ENCODE data around the gene PEX16. TPM values are rescaled to one million over a fixed set of nuclear protein-coding genes. Genes with fewer than 3 reads are reported as not detected.

The PEX16 gene
- total RNA-seq = 10 to 100 TPM; 56.3 to 62.0 TPM
- 37.1 TPM for polyA plus RNA-seq (2013, experiment 1 of 2)
- 39.5 TPM for polyA plus RNA-seq (2013, experiment 2 of 2)
- 24.2 to 73.0 (median 39.6) reads per million in 172 experiments for total RNA-seq

GRCh38 chr11:45917623-45918330 lies at the start of gene PEX16:
TSS of gene PEX16 (minus strand) at chr11:45917877. CDS start at chr11:45917811, 66 bp downstream.
- POLR2A ChIA-PET = interaction anchor here (0.7 to 3.6 kb wide), 17 partner anchors 9 to 1297 kb away, joined by 3 to 43 read pairs (median 3); partner anchors contain the start of genes AMBRA1, CRY2 and DDB2
- peaks cover 0 to 3% of the 10 kb centered on the region in 2 experiments for H3K9me3 ChIP-seq (ENCODE audit: control insufficient read depth in 1 of 2, insufficient read depth in 1 of 2, low read length in 2 of 2)
- CTCF ChIA-PET = interaction anchor here (1.0 to 1.3 kb wide), 3 partner anchors 9 to 75 kb away, joined by 3 to 6 read pairs (median 4); no protein-coding TSS in a partner anchor
- H3K4me3 ChIP-seq (ENCODE audit: low read length) = peak within 1 kb of the TSS; percentile 93
- ATAC-seq (ENCODE audit: poor library complexity) = peak; percentile 89
- peaks cover 37% of the 10 kb centered on the region for H3K36me3 ChIP-seq (ENCODE audit: insufficient read depth, low read length)
- Mint-ChIP-seq H3K27ac (peak within 1 kb of the TSS; percentile 94), H3K4me1 (ENCODE audit: low read depth) (peaks cover 54% of the 10 kb centered on the region), H3K36me3 (ENCODE audit: low read depth) (peaks cover 41% of the 10 kb centered on the region), H3K9me3 (no peaks in the 10 kb centered on the region), H3K4me3 (peak within 1 kb of the TSS; percentile 99), H3K27me3 (peaks cover 5% of the 10 kb centered on the region)
- TF ChIP-seq, protein P1, sequence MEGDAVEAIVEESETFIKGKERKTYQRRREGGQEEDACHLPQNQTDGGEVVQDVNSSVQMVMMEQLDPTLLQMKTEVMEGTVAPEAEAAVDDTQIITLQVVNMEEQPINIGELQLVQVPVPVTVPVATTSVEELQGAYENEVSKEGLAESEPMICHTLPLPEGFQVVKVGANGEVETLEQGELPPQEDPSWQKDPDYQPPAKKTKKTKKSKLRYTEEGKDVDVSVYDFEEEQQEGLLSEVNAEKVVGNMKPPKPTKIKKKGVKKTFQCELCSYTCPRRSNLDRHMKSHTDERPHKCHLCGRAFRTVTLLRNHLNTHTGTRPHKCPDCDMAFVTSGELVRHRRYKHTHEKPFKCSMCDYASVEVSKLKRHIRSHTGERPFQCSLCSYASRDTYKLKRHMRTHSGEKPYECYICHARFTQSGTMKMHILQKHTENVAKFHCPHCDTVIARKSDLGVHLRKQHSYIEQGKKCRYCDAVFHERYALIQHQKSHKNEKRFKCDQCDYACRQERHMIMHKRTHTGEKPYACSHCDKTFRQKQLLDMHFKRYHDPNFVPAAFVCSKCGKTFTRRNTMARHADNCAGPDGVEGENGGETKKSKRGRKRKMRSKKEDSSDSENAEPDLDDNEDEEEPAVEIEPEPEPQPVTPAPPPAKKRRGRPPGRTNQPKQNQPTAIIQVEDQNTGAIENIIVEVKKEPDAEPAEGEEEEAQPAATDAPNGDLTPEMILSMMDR (IDR thresholded peaks at IDR 0.05) = no peak
- intact Hi-C loops (cut with DNase I, micrococcal nuclease) = loop anchor here (1.0 to 10.0 kb wide), 8 partner anchors 17 to 785 kb away; partner anchors contain the start of genes AMBRA1 (in 1 of the 2), ARHGAP1 (in 1 of the 2), PHF21A (in 1 of the 2) and PRDM11 (in 1 of the 2)
- peak within 1 kb of the TSS; percentile 90 to 95 for H3K27ac ChIP-seq (ENCODE audit: low read depth in 1 of 2, low read length in 2 of 2)
- peaks cover 70% of the 10 kb centered on the region for H3K4me1 ChIP-seq (ENCODE audit: insufficient read depth, low read length)
- peaks cover 0 to 6% of the 10 kb centered on the region in 2 experiments for H3K27me3 ChIP-seq (ENCODE audit: control insufficient read depth in 1 of 2, insufficient read depth in 2 of 2, low read length in 2 of 2)
- peak; percentile 87 to 99 (median 94) for DNase-seq

DNA sequence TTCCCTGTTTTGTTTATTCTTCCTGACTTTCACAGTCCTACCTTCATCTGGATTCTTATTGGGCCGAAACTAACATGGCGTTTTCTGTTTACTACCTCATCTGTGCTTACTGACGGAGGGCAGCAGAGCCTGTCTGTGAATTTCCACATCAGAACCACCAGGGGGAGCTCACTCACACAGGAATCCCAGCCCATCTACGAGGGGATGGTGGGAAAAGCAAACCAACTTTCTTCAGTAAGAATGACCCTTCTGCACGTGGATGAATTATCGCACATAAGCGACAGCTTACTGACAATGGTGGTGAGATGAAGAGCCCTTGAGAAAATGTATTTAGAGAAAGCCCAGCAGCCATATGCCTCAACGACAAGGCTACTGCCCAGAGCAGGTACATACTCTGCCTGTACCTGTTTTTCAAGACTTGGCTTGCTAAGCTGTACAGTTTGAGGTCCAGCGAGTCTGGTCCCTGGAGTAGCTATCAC lies 47.3 kb upstream of the PEX16 start:
- H3K27me3 Mint-ChIP-seq = no peaks in the 10 kb centered on the region
- ChIA-PET POLR2A (interaction anchor here (0.6 to 1.6 kb wide), 6 partner anchors 42 to 349 kb away, joined by 3 to 7 read pairs (median 3); no protein-coding TSS in a partner anchor), CTCF (interaction anchor here (0.8 to 4.5 kb wide), 18 partner anchors 10 to 387 kb away, joined by 3 to 33 read pairs (median 4); no protein-coding TSS in a partner anchor)
- H3K27ac ChIP-seq (ENCODE audit: low read depth in 1 of 2, low read length in 2 of 2) = no peak overlapping the region
- H3K36me3 Mint-ChIP-seq (ENCODE audit: low read depth) = peaks cover 47% of the 10 kb centered on the region
- no peaks in the 10 kb centered on the region for H3K9me3 ChIP-seq (ENCODE audit: control insufficient read depth in 1 of 2, insufficient read depth in 1 of 2, low read length in 2 of 2)
- H3K9me3 Mint-ChIP-seq = no peaks in the 10 kb centered on the region
- H3K4me1 Mint-ChIP-seq (ENCODE audit: low read depth) = no peaks in the 10 kb centered on the region
- no peak overlapping the region for H3K4me3 ChIP-seq (ENCODE audit: low read length)
- peak; percentile 98 for ATAC-seq (ENCODE audit: poor library complexity)
- no peak overlapping the region for H3K27ac Mint-ChIP-seq
- H3K4me3 Mint-ChIP-seq = no peak overlapping the region
- peaks cover 48% of the 10 kb centered on the region for H3K36me3 ChIP-seq (ENCODE audit: insufficient read depth, low read length)
- intact Hi-C loops (cut with DNase I, micrococcal nuclease) = loop anchor here (1.0 to 5.0 kb wide), 5 partner anchors 42 to 572 kb away; partner anchors contain the start of gene PHF21A (in 1 of the 2)
- H3K4me1 ChIP-seq (ENCODE audit: insufficient read depth, low read length) = peaks cover 5% of the 10 kb centered on the region
- TF ChIP-seq, protein P1 (IDR thresholded peaks at IDR 0.05) = peak; percentile 96
- H3K27me3 ChIP-seq (ENCODE audit: control insufficient read depth in 1 of 2, insufficient read depth in 2 of 2, low read length in 2 of 2) = no peaks in the 10 kb centered on the region
- peak; percentile 27 to 87 (median 44) for DNase-seq

- ChIA-PET POLR2A (no interaction called here), CTCF (no interaction called here)
- Histone ChIP-seq H3K4me1 (ENCODE audit: insufficient read depth, low read length) (peaks cover 5% of the 10 kb centered on the region), H3K36me3 (ENCODE audit: insufficient read depth, low read length) (peaks cover 28% of the 10 kb centered on the region), H3K27ac (ENCODE audit: low read depth in 1 of 2, low read length in 2 of 2) (no peak overlapping the region), H3K4me3 (ENCODE audit: low read length) (no peak overlapping the region), H3K27me3 (ENCODE audit: control insufficient read depth in 1 of 2, insufficient read depth in 2 of 2, low read length in 2 of 2) (no peaks in the 10 kb centered on the region), H3K9me3 (ENCODE audit: control insufficient read depth in 1 of 2, insufficient read depth in 1 of 2, low read length in 2 of 2) (no peaks in the 10 kb centered on the region)
- intact Hi-C loops (cut with DNase I, micrococcal nuclease) = loop anchor here in 1 of 2 experiments (5.0 kb wide), 1 partner anchor 161 kb away; the partner anchor contains the start of gene PHF21A
- DNase-seq (no peak), ATAC-seq (ENCODE audit: poor library complexity) (no peak)
- H3K27ac Mint-ChIP-seq = no peak overlapping the region
- H3K27me3 Mint-ChIP-seq = no peaks in the 10 kb centered on the region
- TF ChIP-seq, protein P1 (IDR thresholded peaks at IDR 0.05) = no peak
- H3K4me1 Mint-ChIP-seq (ENCODE audit: low read depth) = no peaks in the 10 kb centered on the region
- H3K9me3 Mint-ChIP-seq = no peaks in the 10 kb centered on the region
- no peak overlapping the region for H3K4me3 Mint-ChIP-seq
- peaks cover 49% of the 10 kb centered on the region for H3K36me3 Mint-ChIP-seq (ENCODE audit: low read depth)
Measured at GRCh38 chr11:45961751-45962240, 44.1 kb upstream of the PEX16 start.
